Measurements from ENCODE around the gene LTBP2. TPM values are rescaled to one million over a fixed set of nuclear protein-coding genes. Genes with fewer than 3 reads are reported as not detected.

The LTBP2 gene
- total and polyA plus RNA-seq, 2 donors: 6.8 to 26.7 TPM

Other genes with a start within 250 kb of the LTBP2 start
- not detected for gene SYNDIG1L, start 186.0 kb downstream of the LTBP2 start, total RNA-seq
- 0.19 TPM for gene SYNDIG1L, start 186.0 kb downstream of the LTBP2 start, polyA plus RNA-seq
- 99.8 TPM for gene NPC2, start 118.9 kb downstream of the LTBP2 start, total RNA-seq
- 288 TPM for gene NPC2, start 118.9 kb downstream of the LTBP2 start, polyA plus RNA-seq
- gene ISCA2, start 118.5 kb downstream of the LTBP2 start, total RNA-seq: 18.2 TPM
- 19.1 TPM for gene ISCA2, start 118.5 kb downstream of the LTBP2 start, polyA plus RNA-seq
- 20.4 TPM for gene AREL1, start 100.8 kb upstream of the LTBP2 start, total RNA-seq
- gene AREL1, start 100.8 kb upstream of the LTBP2 start, polyA plus RNA-seq: 9.2 TPM
- gene FCF1, start 100.9 kb upstream of the LTBP2 start, total RNA-seq: 38.0 TPM
- gene FCF1, start 100.9 kb upstream of the LTBP2 start, polyA plus RNA-seq: 38.3 TPM
- 153 TPM for gene YLPM1, start 151.1 kb upstream of the LTBP2 start, total RNA-seq
- gene YLPM1, start 151.1 kb upstream of the LTBP2 start, polyA plus RNA-seq: 23.0 TPM

All from urinary bladder (tissue), 2 donors.